Stimulated activated effector memory CD8-positive, alpha-beta T cell treated with anti-CD3 and anti-CD28 coated beads, Interleukin-12 subunit alpha, Interleukin-12 subunit beta, amount 100 ng/mL, for 72 hours (primary cell): Measurements from ENCODE around the gene PLP1.

ENCODE experiments used
- ATAC-seq: fragments of 150-1000 bp; cut with Tn5 transposase; 2 replicates; pipeline ENCODE4 v1.10.0; 2021
- DNase-seq, 2 donors: peaks; one replicate each; pipeline ENCODE4 v3.0.0; 2021 to 2022; ENCODE audit warnings: low spot score in 2 of 2
- H3K27ac Mint-ChIP-seq: one replicate; pipeline ENCODE4 v1.8.0; 2022; ENCODE audit warnings: mild to moderate bottlenecking, mixed read lengths
- H3K36me3 Mint-ChIP-seq: one replicate; pipeline ENCODE4 v1.8.0; 2022; ENCODE audit warnings: mild to moderate bottlenecking, mixed read lengths
- H3K4me1 Mint-ChIP-seq: one replicate; pipeline ENCODE4 v1.8.0; 2022; ENCODE audit warnings: mixed read lengths
- H3K4me3 Mint-ChIP-seq: one replicate; pipeline ENCODE4 v1.8.0; 2022; ENCODE audit warnings: mild to moderate bottlenecking, mixed read lengths
- H3K9me3 Mint-ChIP-seq: one replicate; pipeline ENCODE4 v1.8.0; 2022; ENCODE audit warnings: mixed read lengths

PLP1 gene

GRCh38 chrX:103839404-103839803, 62.8 kb downstream of the PLP1 start:
- peak; percentile 81 for ATAC-seq
- no peak overlapping the region for H3K27ac Mint-ChIP-seq
- no peak overlapping the region for H3K4me3 Mint-ChIP-seq
- no peaks in the 10 kb centered on the region for H3K36me3 Mint-ChIP-seq
- DNase-seq: no peak
- H3K9me3 Mint-ChIP-seq: peaks cover 6% of the 10 kb centered on the region
- H3K4me1 Mint-ChIP-seq: no peaks in the 10 kb centered on the region
